Right hindlimb (tissue), 1 donor: ENCODE data around the gene CARNS1.

ENCODE experiments used
- DNase-seq: peaks from one replicate; pipeline ENCODE4 v3.0.0-alpha.2; 2018

Gene CARNS1

GRCh38 chr11:67429722-67430121 lies 14.2 kb downstream of the CARNS1 start:
- no peak for DNase-seq

- DNase-seq: no peak
Measured at GRCh38 chr11:67431346-67432249, 16.1 kb downstream of the CARNS1 start.

GRCh38 chr11:67432655-67433349 lies 17.3 kb downstream of the CARNS1 start:
- no peak for DNase-seq

GRCh38 chr11:67433536-67434394 lies 18.3 kb downstream of the CARNS1 start:
- DNase-seq: no peak

GRCh38 chr11:67434395-67434881 lies 19.0 kb downstream of the CARNS1 start:
- no peak for DNase-seq

GRCh38 chr11:67435031-67435726 lies 19.7 kb downstream of the CARNS1 start:
- no peak for DNase-seq

GRCh38 chr11:67435727-67436458 lies 20.4 kb downstream of the CARNS1 start:
- DNase-seq: peak; percentile 21

GRCh38 chr11:67436459-67437081 lies 21.1 kb downstream of the CARNS1 start:
- peak; percentile 42 for DNase-seq

- peak; percentile 56 for DNase-seq
Measured at GRCh38 chr11:67437082-67437808, 21.8 kb downstream of the CARNS1 start, which contains the start of gene PTPRCAP. TSS of gene PTPRCAP (minus strand) at chr11:67437682. CDS start at chr11:67437619, 63 bp downstream.

GRCh38 chr11:67437809-67438157 lies 22.3 kb downstream of the CARNS1 start:
- DNase-seq: peak; percentile 16

- DNase-seq: peak; percentile 24
Measured at GRCh38 chr11:67438158-67438902, 22.9 kb downstream of the CARNS1 start.

GRCh38 chr11:67439321-67440228 lies 24.1 kb downstream of the CARNS1 start:
- DNase-seq: peak; percentile 43

GRCh38 chr11:67440229-67441097 lies 25.0 kb downstream of the CARNS1 start:
- peak; percentile 30 for DNase-seq

- DNase-seq: no peak
Measured at GRCh38 chr11:67441098-67441563, 25.7 kb downstream of the CARNS1 start.

GRCh38 chr11:67441731-67442351 lies 26.4 kb downstream of the CARNS1 start:
- peak; percentile 26 for DNase-seq

GRCh38 chr11:67442504-67443404 lies 27.3 kb downstream of the CARNS1 start:
- DNase-seq: peak; percentile 26
